ENCODE data around the gene TENT4A.

TENT4A gene

DNA sequence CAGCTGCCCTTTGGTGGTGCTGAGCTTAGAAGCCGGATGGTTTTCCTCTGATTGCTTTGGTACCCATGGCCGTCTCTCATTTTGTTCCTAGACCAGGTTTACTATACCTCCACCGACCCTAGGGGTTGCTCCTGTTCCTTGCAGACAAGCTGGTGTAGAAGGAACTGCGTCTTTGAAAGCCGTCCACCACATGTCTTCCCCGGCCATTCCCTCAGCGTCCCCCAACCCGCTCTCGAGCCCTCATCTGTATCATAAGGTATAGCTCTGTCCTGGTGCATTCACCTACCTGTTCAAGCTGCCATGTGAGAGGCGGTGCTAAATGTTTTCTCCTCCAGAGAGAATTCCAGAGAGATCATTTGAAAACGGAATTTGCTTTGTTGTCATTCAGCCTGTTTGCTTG lies 39.5 kb downstream of the TENT4A start:
- no peak for DNase-seq (ENCODE audit: low spot score)

DNA sequence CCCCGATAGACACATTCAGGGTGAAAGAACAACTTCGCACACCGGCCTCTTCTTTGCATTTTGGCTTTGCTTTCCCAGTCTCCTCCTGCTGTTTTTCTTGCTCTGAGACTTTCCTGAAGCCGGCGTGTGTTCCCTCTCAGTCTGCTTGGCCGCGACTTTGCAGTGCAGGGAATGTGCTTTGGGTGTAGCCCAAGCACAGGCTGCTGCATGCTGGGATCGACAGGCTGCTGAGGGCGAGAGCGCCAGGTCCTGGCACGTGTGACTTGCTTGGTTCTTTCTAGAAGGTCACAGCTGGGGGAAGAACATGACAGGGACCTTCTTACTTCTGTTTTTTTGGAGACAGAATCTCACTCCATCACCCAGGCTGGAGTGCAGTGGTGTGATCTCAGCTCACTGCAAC lies 40.6 kb downstream of the TENT4A start:
- DNase-seq (ENCODE audit: low spot score) = no peak

DNA sequence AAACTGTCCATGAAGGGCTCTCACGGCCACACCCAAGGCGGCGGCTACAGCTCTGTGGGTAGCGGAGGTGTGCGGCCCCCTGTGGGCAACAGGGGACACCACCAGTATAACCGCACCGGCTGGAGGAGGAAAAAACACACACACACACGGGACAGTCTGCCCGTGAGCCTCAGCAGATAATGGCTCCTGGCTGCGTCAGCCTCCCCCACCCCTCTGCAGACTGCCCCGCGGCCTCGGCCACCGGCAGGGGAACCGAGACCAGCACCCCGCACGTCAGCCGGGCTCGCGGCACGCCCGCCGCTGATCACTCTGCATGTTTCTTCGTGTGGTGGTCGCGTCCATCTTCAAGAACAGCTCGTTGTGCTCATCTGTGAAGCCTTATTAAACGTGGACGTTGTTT lies 41.5 kb downstream of the TENT4A start:
- DNase-seq (ENCODE audit: low spot score) = no peak

DNA sequence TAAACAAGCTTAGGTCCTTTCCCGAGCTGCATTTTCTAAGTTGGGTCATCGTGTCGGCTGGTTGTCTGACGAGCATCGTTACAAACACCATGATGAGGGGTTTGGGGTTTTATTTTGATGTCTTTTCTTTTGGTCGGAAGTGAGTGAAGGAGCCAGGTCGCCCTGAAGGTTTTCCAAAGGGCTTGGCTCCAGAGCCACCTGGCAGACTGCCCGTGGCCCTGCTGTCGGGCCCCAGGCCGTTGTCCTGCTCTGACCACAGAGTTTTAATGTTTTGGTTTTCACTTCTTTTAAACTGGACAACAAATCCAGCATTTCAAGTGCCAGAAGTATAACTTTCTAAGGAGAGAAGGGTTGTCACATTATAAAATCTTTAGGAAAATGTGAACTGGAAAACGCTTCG lies 42.3 kb downstream of the TENT4A start:
- DNase-seq (ENCODE audit: low spot score) = no peak

DNA sequence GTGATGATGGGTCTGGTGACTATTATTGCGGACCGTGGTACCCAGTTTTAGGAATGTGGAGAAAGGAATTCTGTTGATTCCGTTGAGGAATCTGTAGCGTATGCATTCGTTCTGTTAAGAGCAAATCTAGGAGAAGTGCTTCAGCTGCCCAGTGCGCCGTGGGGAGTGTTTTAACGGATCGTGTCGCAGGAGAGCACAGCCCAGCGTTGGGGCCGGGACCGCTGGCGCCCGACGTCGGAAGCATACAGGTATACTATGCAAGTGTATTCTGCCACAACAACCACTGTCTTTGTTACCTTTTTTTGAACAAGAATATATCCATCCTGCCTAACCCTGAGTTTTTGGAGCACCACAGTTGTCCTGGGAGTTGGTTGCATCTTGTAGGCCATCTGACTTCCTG lies 42.7 kb downstream of the TENT4A start:
- DNase-seq (ENCODE audit: low spot score) = no peak

DNA sequence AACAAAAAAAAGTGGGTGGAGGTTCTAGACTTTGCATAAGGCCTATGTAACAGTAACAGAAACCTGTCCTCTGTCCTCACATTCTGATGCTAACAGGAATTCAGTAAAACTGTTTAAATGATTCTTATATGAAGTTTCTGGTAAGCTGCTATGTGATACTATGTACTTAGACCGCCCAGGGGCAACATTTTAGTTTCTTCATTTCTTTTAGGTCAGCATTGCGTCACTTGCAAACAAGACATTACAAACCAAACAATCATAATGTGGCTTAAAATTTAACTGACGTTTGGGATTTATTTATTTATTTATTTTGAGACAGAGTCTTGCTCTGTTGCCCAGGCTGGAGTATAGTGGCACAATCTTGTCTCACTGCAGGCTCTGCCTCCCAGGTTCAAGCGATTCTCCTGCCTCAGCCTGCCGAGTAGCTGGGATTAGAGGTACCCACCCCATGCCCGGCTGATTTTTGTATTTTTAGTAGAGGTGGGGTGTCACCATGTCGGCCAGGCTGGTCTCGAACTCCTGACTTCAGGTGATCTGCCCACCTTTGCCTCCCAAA lies 44.3 kb downstream of the TENT4A start:
- no peak for DNase-seq (ENCODE audit: low spot score)

DNA sequence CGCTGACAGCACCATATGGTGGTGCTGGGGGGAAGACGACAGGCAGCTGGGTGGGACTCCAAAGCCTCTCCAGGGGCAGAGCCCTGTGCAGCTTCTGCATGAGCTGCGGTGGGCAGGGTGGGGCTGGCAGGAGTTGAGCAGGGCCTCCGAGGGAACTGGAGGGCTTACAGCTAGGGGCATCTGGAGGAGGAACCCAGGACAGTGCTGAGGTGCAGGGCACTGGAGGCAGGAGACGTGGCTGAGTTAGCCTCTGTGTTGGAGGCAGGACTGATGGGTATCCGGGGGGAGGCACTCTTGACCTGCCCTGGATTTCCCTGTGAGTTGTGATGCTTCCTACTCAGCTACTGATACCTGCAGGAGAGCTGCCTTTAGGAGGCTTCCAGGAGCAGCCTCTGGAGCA lies 45.0 kb downstream of the TENT4A start:
- no peak for DNase-seq (ENCODE audit: low spot score)

DNA sequence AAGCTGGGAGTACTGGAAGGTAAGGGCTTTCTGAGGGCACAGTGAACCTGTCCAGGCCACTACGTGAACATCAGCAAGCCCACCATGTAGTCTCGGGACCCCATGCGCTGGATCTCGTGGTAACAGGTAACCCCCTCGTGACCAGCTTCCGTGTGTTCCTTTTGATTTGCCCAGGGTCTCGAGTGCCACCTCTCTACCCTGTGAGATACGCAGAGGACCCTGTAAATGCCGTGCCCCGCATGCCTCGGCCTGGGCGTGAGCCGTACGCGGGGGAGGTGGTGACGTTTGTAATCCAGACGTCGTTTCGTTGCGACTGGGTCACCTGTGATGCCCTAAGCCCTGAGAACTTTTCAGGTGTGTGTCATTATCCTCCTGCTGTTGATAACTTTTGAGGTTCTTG lies 45.5 kb downstream of the TENT4A start:
- no peak for DNase-seq (ENCODE audit: low spot score)

DNA sequence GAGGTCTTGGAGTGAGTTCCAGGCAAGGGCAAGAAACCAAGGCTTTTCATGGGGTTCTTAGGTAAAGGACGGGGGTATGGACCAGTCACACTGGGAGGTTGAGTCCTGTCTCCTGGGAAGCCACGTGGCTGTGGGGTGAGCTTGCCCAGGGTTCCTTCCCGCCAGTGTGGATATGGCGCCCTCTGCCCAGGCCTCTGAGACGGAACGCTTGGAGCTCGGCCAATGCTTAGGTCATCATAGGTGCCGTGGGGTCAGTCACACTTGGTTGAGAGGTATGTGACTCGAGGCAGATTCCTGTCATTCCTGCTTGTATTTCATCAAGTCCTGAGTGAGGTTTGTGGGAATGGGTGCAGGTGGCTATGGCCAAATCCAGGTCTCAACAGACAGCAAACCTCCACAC lies 46.2 kb downstream of the TENT4A start:
- no peak for DNase-seq (ENCODE audit: low spot score)

DNA sequence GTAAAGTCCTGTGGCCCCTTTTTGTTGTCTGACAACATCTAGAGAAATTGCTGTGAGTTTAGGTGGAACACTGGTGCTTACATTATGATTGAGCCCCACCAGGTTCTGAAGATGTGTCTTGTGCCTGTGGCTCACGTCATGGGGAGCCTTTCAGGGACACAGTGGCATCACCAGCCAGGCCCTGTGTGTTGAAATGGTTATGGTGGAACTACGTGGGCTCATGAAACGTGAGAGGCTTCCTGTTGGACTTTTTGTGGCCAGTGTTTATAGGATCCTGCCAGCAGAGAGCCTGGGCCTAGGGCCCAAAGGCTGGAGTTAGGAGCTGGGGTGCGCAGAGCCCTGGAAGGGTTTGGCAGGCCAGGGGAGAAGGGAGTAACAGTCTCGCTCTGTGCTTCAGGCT lies 46.8 kb downstream of the TENT4A start:
- no peak for DNase-seq (ENCODE audit: low spot score)

DNA sequence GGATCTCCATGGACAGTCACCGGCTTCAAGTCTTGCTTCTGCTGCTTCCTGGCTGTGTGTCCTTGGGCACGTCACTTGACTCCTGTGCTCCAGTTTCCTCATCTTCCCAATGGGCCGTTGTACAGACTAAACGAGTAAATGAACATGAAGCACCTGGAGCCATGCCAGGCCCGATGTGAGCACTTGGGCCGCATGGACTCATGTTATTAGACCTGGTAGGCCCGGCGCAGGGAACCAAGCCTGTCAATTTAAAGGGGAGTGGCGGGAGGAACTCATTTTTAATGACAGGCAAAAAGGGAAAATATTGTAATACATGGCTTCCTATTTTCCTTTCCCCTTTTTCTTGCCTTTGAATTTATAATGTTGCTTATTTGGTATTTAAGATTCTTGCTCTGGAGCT lies 47.5 kb downstream of the TENT4A start:
- DNase-seq (ENCODE audit: low spot score) = no peak

DNA sequence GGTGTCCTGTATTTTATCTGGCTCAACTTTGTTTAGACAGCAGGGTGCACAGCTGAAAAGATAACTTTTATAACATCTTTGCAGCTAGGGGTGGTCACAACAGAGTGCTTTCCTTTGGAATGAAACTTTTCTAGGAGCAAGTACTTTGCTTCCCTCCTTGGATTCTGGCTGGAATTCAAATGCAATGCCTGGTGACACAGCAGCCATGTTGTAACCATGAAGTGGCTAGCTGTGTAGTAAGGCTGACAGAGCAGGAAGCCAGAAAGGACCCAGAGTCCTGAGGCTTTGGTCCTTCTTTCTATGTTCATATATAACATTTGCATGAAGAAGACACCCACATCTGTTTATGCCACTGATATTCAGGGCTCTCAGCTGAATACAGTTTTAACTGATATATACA lies 48.1 kb downstream of the TENT4A start:
- no peak for DNase-seq (ENCODE audit: low spot score)

DNA sequence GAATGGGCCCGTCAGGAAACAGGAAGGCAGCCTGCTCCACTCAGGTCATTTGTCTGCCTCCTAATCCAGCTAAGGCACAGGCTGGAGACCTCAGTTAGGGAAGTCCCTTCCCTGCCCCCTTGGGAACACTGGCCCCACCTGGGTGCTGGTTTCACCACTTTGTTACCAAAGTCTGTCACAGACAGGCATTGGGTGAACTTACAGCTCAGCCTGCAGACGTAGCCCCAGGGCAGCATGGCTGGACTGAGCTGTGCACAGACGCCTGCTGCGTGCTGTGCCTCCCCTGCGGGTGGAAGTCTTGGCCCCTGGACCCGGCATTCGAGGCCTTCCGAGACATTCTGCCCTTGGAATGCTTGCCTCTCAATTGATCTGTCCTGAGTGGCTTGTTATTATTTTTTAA lies 48.9 kb downstream of the TENT4A start:
- DNase-seq (ENCODE audit: low spot score) = no peak

DNA sequence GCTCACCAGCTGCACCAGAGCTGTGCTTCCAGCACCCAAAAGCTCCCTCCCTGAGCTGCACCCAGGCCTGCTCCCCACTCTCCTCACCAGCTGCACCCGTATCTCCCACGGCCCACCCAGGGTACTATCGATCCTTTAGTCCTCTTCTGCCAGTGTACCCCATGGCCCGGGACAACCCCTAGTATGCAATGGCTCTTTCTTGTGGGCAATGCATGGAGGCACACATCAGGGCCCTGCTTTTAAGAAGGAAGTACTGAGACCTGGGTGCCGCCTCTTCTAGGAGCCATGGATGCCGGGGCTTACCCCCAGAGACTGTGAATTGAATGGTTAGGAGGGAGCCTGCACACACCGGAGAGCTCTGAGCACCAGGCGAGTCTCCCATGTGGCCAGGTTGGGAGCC lies 49.5 kb downstream of the TENT4A start:
- no peak for DNase-seq (ENCODE audit: low spot score)

DNA sequence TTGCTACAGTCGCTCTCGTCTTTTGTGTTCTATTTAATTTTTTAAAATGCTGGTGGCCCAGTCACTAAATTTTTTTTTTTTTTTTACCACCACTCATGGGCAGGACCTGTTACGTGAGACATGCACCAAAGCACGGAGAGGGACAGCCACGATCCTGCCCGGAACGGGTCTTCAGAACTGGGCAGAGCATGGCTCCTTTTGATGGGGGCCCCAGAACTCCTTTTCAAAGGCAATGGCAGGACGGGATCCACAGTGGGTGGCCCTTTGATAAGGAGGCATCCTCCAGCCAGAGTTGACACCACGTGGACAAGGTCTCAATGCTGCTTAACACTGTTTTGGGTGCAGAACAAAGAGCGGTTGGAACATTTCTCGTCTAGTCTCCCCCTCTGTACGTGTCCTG lies 50.0 kb downstream of the TENT4A start:
- DNase-seq (ENCODE audit: low spot score) = no peak

DNA sequence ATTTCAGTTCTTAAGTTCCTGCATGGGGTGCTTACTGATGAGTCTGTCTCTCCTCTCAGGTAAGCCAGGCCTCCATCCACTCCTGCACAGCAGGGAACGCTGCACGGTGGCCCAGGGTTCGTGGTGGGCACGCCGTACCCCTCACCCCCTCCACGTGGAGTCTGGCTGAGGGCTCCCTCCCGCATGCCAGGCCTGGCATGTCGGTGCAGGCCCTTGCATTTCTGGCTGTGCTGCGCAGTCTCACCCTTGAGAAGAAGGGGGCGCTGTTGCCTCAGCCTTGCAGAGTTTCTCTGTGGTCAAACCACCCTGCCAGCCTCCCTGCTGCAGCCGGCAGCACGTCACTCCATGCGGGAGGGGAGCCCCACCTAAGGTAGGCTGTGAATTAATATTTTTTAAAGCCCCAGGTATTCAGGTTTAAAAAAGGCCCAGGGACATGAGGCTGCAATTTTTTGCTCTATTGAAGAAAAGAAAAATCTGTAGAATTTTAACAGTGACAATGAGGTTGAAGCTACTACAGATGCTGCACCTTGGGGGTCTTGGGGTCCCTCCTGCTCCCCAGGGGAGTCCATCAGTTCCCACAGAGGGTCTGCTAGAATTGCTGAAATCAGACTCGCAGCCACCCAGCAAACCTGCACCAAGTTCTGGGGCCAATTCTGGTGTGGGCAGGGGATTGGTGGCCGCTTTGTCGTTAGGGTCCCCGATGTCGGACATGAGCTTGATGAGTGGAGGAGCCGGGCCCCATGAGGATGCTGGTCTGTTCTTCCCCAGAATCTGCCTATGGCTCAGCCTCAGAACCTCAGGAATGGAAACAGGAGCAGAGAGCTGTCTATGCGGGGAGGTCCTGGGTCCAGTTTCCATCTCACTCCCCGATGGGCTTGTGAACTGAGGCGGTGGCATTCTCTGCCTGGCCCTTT lies 52.6 kb downstream of the TENT4A start:
- peak; percentile 90 for DNase-seq (ENCODE audit: low spot score)

DNA sequence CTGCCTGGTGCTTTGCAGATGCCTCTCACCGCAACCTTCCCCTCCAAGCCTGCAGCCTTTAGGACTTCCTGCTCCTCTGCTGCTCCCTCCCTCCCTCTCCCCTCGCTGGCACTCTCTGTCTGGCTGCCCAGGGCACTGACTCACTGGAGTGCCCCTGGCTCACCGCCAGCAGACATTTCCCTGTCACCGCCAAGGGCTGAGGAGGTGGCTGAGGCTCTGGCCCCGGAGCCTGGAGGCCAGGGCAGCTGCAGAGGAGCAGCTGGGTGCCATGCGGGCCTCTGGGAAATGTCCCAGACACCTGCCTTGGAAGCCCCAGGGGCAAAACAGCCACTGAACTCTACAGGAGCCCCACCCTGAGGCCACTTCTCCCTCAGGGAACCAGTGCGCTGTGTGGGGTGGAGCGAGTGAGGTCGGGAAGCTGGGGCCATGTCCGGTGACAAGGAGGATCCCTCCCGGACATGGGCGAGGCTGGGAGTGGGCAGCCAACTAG lies 53.4 kb downstream of the TENT4A start:
- DNase-seq (ENCODE audit: low spot score) = peak; percentile 63

DNA sequence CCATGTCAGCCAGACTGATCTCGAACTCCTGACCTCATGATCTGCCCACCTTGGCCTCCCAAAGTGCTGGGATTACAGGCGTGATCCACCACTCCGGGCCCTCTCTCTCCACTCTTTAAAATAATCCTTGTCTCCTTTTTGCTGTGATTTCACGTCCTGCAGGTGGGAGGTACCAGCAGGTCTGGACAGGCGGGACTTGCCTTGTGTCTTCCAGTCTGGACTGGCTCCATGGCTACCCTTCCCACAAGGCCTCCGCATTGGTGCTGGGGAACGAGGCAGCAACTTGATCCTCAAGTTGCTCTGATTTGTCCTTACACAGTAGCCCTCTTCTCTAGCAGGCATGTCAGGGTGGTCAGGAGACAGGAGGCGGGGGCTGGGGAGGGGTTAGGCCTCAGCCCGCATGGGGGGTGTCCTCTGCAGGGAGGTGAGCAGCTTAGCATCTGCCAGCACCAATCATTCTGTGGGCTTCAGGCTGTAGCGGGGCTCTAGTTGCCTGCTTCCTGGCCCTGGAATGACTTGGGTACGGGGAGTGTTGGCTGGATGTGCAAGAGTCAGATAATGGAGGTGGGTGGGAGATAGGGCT lies 54.3 kb downstream of the TENT4A start:
- no peak for DNase-seq (ENCODE audit: low spot score)

DNA sequence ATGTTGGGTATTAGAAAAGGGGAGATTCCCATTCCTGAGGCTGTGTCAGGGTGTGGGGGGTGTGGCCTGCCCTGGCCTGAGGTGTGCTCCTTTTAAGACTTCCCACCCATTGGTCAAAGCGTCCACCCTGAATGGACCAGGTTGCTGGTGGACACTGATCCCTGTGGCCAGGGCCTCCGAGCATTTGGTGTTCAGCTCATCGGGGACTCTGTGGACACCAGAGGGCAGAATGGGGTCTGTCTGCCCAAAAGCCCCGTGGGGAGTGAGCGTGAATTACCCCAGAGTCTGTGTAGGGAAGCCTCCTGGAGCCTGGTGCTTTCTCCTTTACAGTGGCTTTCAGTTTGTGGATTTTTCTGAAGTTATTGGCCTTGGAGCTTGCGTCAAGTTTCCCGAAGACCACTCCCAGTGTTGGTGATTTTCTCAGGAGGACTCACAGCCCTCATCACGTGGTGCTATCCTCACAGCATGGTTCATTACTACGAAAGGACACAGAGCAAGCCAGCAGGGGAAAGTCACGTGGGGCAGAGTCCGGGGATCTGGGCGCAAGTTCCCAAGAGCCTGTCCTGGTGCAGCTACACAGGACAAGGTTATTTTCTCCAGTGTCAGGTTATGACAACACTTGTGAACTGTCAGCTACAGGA lies 55.5 kb downstream of the TENT4A start:
- no peak for DNase-seq (ENCODE audit: low spot score)

DNA sequence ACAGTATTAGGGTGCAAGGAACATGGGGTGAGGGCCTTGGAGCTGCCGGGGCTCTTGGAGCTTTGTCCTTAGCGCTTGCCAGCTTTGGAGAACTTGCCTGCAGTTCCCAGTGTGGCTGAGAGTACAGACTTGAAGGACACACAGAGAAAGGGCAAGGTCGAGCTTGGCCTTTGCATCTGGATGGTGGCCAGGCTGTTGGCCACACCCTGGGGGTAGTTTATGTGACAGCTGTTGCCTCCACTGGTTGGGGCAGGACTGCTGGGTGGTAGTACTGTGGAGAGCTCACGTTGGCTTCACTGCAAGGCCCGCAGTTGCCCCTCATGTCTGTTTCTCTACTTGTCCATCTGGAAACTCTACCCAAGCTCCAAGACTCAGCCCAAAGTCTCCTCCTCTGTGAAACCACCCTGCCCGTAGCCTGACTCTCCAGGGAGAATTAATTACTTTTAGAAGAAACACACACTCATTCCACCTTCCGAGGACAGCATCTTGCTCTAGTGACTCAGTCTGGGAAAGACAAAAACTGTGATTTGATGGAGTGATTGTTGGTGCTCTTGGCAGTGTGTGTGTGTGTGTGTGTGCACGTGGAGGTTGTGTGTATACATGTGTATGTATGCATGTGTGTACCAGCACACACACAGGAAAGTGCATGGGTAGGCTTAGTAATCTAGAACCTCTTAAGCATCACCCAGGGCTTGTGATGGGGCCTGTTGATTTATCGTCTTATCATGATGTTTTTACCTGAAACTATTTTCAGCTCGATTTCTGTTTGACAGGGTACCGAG lies 57.8 kb downstream of the TENT4A start:
- DNase-seq (ENCODE audit: low spot score) = no peak

DNA sequence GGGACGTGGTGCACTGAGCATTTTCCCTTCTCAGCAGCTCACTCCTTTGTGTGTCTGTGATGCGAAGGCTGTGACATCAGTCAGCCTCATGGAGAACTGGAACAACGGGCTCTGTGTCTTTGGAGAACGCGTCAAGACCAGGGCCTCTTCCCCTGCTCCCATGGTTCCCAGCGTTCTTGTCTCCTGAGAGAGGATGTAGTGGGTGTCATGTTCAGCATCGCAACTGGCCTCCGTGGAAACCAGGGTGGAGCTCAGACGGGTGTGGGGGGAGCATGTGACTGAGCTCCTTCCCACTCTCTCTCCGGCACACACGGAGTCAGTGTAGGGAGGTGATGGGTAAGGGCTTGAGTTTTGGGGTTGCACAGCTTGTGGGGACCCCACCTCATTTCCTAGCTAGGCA lies 59.7 kb downstream of the TENT4A start:
- DNase-seq (ENCODE audit: low spot score) = no peak
